ENCODE measurements around the gene NOSTRIN.

DNA sequence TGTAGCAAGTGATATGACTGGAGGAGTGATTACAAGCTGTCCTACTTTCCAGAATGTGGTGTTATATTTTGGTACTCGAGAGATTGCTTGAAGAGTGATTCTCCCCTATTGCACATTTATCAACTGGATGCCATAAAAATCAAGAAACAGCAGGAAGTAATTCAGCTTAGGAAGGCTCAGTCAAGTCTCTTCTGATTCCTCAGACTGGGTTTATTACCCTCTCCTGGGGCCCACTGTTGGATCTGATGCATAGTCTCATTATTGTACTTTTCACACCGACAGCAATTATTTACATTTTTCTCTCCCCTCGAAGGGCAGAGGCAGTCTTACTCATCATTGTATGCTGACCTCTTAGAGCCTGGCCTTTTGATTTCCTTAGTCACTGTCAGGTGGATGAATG, 9.3 kb downstream of the NOSTRIN start:
- no peak for TF ChIP-seq EZH2phosphoT487 (IDR thresholded peaks at IDR 0.05; ENCODE audit: borderline replicate concordance)
- TF ChIP-seq, protein P1, sequence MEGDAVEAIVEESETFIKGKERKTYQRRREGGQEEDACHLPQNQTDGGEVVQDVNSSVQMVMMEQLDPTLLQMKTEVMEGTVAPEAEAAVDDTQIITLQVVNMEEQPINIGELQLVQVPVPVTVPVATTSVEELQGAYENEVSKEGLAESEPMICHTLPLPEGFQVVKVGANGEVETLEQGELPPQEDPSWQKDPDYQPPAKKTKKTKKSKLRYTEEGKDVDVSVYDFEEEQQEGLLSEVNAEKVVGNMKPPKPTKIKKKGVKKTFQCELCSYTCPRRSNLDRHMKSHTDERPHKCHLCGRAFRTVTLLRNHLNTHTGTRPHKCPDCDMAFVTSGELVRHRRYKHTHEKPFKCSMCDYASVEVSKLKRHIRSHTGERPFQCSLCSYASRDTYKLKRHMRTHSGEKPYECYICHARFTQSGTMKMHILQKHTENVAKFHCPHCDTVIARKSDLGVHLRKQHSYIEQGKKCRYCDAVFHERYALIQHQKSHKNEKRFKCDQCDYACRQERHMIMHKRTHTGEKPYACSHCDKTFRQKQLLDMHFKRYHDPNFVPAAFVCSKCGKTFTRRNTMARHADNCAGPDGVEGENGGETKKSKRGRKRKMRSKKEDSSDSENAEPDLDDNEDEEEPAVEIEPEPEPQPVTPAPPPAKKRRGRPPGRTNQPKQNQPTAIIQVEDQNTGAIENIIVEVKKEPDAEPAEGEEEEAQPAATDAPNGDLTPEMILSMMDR (conservative IDR thresholded peaks at IDR 0.05; ENCODE audit: low read length): no peak
